ENCODE results near the gene PAQR5.

DNA sequence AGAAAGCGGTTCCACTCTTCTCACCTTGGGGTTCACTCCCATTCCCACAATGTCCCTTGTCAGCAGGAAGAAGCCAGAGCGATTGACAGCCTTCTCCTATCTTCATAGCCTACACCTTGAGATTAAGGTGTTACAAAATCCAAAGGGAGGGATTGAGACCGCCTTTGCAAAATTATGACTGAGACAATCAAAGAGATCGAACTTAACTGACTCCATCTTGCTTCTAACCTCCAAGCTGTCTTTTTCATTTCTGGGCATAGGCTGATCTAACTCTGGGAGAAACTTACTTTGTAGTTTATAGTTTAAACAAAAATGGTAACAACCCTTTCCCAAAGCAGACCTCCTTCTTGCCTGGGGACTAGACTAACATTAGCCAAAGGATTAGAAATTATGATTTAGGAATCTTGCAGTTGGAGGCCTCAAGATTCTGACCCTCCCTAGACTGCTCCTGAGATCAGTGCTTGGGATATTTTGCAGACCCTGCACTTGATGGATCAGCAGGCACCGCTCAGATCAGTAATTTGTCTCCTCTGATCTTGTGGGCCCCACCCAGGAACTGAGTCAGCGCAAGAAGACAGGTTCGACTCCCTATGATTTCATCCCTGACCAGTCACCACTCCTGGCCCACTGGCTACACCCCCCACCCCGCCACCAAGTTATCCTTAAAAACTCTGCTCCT lies 40.0 kb downstream of the PAQR5 start:
- no peak for TF ChIP-seq POLR2A (IDR thresholded peaks at IDR 0.05)
- TF ChIP-seq, protein P1, sequence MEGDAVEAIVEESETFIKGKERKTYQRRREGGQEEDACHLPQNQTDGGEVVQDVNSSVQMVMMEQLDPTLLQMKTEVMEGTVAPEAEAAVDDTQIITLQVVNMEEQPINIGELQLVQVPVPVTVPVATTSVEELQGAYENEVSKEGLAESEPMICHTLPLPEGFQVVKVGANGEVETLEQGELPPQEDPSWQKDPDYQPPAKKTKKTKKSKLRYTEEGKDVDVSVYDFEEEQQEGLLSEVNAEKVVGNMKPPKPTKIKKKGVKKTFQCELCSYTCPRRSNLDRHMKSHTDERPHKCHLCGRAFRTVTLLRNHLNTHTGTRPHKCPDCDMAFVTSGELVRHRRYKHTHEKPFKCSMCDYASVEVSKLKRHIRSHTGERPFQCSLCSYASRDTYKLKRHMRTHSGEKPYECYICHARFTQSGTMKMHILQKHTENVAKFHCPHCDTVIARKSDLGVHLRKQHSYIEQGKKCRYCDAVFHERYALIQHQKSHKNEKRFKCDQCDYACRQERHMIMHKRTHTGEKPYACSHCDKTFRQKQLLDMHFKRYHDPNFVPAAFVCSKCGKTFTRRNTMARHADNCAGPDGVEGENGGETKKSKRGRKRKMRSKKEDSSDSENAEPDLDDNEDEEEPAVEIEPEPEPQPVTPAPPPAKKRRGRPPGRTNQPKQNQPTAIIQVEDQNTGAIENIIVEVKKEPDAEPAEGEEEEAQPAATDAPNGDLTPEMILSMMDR (IDR thresholded peaks at IDR 0.05), result no peak

Measured in lower leg skin (tissue), 3 donors.